Esophagus squamous epithelium (tissue), 4 donors: ENCODE results near the gene ADAMTSL2.

Source experiments
- CTCF ChIP-seq, 6 experiments: fragments of 450-650 bp in 4 of 6; fragments of 200-600 bp in 2 of 6; sonication (generic) in 2 of 6; IDR thresholded peaks; one replicate each; pipeline ENCODE4 v1.5.1; 2016 to 2019; ENCODE audit warnings: antibody characterized with exemption in 6 of 6, mild to moderate bottlenecking in 4 of 6, moderate library complexity in 4 of 6
- POLR2A ChIP-seq, 4 donors: fragments of 450-650 bp; IDR thresholded peaks; one replicate each; pipeline ENCODE4 v1.6.1; 2017; ENCODE audit warnings: antibody characterized with exemption in 4 of 4, mild to moderate bottlenecking in 4 of 4, moderate library complexity in 3 of 4

GRCh38 chr9:133545494-133546286, 11.2 kb downstream of the ADAMTSL2 start:
- TF ChIP-seq CTCF (IDR thresholded peaks at IDR 0.05) (no peak), POLR2A (IDR thresholded peaks at IDR 0.05) (no peak)
